Activated CD4-positive, alpha-beta T cell treated with anti-CD3 and anti-CD28 coated beads, Interleukin-2, amount 50 U/mL, for 4 hours (primary cell): ENCODE results near the gene GLI3.
A peak's percentile ranks its signal among the peaks of the same experiment; 100 is the strongest.

Experiments
- DNase-seq, 2 experiments: peaks; one replicate each; pipeline ENCODE4 v3.0.0-alpha.2; 2020

GLI3 gene

DNA sequence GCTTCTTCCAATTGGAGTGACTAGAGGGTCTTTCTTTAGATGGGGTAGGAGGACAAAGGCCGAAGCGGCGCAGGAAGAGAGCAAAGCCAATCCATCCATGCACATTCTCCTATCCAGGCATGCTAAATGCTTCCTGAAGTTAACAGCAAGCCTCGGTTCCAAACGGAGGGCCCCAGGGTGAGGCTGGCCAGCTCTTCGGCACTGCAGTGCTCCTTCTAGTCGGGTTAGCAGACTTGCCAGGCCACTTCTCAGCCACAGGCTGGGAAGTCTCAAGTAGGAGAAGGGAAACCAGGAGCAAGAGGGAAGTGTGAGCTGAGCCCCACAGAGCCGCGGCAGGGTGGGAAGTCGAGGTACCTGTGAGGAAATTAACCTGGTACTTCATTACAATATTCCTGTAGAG is 280.3 kb downstream of the GLI3 start:
- no peak for DNase-seq

DNA sequence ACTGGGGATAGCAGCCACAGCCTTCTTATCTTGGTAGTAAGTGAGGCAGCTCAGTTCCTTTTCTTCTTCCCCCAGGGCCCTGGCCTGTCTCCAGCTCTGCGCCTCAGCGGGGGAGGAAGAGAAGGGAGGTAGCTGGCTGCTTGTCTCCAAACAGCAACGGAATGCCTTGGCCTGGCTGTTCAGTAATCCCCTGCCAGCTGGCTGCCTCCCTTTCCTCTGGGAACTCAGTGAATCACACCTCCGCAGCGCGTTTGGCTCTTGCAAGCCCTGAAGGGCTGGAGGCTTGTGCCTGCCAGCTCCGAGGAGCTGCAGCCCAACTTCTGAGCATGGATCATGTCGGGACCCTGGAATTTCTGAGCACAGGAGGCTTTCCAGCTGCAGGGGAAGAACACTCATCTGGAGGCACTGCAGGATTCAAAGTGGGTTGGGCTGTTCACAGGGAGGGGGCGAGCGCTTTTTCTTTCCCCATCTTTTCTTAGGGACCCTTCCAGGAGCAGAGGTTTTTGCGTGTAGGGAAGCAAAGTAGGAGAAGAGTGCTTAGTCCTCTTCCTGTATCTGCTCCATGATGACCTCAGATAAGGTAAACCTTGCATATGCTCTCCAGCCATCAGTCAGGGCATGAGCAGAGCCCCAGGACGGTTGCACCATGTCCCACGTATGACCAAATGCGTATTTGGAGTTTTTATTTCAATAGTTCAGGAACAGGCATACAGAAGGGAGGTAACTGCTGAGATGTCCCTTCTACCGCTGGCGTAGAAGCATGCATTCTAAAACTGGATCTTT is 280.9 kb downstream of the GLI3 start:
- DNase-seq: no peak

DNA sequence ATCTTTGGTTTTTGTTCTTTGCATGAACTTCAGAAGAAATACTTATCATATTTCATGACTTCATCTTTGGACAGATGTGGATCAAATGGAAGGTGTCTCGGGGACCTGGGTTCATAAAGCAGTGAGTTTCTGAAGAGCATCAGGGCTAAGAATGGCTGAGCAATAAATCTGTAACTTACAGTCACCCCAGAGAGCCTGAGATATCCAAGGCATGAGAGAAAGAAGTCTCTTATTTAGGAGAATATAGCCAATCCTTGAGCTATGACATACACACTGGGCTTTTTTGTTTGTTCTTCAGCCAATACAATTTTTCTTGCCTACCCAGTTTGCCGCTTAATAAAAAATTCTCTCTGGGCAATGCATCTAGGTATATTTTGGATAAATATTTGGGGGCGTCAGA is 281.6 kb downstream of the GLI3 start:
- DNase-seq: no peak

DNA sequence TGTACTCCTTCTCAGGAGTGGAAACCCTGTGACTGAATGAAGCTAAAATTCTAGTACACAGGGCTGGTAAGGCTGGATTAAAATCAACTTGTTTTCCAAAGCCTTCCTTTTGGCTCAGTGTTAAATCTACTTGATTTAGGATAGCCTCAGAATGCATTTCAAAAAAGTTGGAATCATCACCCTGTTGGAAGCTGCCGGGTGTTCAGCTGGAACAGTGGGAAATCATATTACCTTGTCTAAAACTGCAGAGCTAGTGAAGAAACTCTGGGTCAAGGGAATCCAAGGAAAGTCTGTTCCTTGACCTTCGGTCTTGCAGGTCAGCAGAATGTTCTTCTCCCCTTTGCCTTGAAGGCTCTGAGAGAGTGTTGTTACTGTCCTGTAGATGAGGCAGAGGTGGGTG is 282.0 kb downstream of the GLI3 start:
- DNase-seq: no peak

DNA sequence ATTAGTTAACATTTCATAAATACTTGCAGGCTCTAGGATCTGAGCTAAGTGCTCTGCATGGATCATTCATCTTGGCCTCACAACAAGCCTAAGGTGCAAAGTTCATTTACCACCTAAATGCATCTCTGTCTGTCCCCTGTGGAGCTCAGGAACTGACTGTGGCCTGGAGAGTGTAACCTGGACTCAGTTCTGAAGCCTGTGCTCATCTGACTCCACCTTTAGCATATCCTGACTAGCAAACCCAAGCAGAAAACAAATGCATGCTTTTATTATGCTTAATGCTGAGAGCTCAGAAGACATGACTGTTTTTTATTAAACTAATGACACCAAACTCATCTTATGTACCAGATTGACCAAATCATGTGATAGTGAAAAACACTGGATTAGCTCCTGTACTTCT is 288.5 kb downstream of the GLI3 start:
- DNase-seq: no peak

DNA sequence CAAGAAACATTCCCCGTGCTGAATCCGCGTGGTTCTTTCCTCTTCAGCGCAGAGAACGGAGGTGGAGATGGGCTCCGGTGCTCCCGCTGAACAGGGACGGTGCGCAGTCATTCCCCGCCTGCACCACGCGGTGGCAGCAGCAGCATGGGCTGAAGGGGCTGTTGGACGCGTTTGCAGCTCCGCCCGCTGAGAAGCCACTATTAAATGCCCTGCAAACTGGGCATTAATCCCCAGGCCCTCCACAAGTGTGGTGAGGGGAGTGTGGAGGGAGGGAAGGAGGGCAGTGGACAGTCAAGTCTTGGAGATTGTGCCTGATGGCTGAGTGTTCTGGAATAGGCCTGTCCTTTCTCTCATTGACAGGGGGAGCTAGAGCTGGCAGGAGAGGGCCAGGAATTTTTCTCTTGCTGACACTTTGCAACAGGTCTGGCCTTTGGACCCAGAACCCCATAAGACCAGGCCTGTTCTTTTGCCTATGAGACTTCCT is 293.9 kb downstream of the GLI3 start:
- peak; percentile 45 to 50 for DNase-seq

DNA sequence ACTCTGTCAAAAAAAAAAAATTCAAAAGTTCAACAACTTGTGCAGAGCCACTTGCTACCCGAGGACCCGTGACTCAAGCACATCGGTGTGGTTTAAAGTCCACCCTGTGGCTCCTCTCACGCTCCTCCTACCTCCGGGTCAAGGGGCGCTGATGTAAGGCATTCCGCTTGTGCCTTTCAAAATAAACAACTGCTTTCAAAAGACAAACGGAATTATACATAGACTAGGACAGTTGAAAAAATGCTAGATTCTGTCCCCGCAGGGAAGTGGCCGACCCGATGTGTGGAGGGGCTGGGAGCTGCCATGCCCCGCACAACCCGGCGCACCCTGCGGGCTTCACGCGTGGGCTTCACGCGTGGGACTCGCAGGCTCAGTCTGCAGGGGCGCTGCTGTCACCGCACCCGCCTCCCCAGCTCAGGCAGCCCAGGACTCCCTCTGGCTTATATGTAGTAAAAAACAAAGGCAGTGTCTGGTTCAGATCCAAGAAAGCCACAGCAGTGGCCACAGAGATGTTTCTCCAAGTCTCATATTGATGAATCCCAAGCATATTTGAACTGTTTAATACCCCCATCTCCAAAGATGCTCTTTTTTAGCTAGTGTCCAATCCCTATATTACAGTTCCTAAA is 294.4 kb downstream of the GLI3 start:
- DNase-seq: no peak

DNA sequence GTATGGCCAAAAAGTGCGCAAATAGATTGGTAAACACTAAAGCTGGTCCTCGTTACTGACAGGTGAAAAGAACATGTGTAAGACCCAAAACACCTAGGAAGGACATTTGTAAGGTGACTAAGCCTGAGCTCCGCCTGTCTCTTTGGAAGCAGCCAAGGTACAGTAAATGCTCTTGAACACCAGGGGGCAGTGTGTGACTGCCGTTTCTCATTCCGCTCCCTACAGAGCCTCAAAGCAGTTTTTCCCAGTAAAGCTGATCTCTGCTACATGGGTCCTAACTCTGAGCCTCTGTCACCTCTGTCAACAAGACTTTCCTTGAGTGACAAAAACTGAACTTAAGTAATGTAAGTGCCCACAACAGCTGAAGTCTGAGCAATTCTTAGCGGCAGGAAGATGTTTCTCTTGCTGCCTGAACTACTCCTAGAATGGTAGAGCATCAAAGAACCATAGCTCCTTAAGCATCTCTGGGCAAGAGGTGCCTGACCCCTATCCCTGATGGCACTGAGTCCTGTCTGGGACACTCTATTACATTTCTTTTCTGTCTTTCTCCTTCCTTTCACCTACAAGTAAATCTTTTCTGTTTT is 296.2 kb downstream of the GLI3 start:
- peak; percentile 26 to 34 for DNase-seq

DNA sequence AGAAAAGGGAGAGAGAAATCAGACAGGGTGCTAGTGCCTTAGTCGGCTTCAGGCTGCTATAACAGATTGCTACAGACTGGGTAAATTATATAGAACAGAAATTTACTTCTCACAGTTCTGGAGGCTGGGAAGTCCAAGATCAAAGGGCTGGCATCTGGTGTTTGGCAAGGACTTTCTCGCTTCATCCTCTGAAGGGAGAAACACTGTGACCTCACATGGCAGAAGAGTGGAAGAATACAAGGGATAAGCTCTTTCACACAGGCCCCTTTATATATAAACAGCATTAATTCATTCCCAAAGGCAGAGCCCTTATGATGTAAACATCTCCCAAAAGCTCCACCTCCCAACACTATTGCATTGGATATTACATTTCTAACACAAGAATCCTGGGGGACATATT is 298.6 kb downstream of the GLI3 start:
- DNase-seq: no peak

DNA sequence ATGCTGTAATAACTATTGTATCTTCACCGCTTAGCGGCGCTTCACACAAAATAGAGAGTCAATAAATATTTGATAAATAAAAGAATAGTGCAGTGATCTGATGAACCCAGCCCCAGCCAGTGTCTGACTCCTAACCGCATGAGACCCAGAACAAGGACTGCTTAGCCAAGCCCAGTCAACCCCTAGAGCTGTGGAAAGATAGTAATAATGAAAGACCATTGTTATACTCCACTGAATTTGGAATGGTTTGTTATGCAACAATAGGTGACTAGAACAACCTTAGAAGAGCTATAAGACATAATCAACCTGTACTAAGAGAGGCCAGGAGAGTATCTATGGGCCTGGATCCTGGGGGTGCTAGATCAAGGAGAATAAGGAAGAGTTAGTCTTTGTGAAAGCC is 303.6 kb downstream of the GLI3 start:
- no peak for DNase-seq

DNA sequence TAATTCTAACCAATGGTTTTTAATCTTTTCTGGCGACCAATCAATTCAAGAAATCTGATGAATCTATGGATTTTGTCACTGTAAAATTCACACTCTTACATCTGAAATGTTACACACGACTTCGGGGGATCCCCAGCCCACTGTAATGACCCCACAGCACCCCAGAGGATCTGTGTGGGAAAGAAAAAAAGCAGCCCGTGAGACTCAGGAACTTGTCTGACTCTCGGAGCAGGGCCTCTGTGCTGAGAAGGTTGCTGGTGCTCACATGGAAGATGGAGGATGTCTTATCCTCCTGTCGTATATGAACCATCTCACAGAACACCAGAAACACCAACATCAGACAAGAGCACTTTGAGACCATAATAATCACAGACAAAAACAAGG is 305.8 kb downstream of the GLI3 start:
- no peak for DNase-seq

DNA sequence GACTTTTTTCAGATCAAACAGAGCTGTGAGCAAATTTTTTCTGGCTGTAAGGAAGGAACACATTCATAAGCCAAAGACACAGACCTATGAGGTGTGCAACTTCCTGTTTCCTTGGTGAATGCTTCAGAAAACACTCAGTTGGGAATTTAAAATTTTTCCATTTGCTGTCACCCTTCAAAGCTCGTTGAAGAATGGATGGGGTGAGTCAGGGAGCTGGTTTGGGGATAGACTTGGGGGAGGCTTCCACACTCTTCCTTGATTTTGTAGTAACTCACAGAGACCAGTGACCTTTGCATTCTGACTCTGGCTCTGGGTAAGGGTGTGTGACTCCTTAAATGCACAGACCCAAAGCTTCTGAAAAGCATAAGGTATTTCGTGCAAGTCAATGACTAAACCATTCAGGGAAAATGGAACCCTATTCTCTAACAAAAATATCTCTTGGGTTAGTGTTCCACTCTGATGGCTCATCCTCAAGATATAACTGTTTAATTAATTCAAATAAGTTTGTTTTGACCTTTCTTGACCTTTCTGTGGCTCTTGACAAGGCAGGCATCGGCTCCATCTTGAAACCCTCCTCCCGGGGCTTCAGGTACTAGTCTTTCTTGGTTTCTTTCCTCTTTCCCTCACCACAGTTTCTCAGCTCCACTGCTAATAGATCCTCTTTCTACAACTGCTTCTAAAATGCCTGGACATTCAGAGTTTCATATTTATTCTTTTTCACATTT is 306.3 kb downstream of the GLI3 start:
- DNase-seq: no peak

DNA sequence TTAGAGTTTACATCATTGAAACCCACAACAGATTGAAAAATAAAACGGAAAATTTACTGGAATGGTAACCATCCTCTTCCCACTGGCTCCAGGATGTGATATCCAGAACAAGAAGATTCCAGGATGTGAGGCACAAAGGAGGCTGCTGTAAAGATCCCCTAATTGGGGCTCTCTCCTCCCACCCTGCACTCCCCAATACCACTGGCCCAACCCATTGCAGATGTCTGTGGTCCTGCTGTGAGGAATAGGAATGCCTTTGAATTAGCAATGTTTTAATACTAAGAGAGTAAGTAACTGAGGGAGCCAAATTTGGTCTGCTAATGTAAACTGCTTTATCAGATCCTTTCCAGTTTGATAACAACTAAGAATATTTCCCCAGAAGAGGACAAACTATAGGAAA is 308.2 kb downstream of the GLI3 start:
- DNase-seq: no peak

DNA sequence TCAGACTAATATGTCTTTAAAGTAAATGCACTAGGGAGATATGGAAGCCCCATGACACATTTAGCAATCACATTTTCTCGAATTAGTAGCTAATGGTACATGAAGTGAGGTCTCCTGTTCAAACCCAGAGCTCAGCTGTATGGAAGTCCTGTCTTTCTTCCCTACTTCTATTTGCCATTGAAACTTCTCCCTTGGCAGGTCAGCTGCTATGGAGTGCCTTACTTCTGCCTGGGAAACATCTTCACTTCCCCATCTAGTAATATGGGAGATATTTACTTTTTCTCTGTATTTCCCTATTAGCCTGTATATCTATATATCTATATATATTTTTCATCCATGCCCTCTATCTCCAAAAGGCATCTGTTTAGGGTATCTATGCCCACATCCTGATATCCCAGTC is 308.8 kb downstream of the GLI3 start:
- no peak for DNase-seq

DNA sequence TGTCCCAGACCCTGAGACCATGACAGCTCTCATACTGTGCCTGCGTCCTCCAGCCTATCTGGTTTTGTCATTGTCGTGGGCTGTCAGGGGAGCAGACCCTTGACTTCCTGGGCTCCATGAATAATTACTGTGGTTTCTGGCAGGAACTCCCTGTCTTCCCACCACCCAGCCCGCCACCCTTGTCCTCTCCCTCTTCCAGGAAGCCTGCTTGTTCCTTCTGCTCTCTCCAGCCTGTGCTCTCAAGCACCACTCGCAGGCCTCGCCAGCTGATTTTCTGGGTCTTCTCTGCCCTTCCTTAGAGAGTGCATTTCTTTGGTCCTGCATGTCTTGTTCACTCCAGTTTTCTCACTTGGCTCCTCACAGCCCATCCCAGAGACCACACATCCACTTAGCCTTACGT is 309.6 kb downstream of the GLI3 start:
- DNase-seq: no peak

DNA sequence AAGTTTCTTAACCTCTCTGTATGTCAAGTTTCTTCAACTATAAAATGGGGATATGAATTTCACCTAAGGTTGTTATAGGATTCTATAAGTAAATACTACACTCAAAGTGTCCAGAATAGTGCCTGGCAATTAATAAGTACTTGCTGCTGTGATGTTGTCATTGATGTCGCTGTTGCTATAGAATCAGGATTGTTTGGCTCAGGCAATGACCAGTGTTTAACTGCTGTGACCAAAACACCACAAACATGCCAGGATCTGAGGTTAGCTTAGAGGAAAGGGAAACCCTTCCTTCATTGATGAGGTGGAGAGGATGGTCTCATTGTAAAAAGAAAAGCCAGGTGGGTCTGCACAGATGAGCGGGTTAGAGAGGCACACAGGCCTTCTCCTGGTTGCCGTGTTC is 311.1 kb downstream of the GLI3 start:
- DNase-seq: no peak

DNA sequence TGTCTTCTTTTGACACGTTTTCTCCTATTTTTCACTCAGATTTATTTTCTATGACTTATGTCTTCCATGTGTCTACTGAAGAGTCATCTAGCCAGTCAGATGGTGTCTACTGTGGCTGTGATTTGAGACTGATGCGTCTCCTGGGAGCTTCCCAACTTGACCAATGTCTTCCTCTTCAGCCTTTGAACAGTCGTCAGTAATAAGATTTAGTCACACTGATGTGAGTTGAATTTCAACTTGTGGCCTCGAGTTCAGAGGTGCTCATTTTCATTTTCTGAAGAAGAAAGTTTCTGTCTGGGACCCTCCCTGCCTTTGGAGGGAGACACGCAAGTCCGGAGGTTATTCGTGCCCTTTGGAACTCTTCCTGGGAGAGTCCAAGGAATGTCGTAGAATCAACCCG is 312.2 kb downstream of the GLI3 start:
- no peak for DNase-seq

DNA sequence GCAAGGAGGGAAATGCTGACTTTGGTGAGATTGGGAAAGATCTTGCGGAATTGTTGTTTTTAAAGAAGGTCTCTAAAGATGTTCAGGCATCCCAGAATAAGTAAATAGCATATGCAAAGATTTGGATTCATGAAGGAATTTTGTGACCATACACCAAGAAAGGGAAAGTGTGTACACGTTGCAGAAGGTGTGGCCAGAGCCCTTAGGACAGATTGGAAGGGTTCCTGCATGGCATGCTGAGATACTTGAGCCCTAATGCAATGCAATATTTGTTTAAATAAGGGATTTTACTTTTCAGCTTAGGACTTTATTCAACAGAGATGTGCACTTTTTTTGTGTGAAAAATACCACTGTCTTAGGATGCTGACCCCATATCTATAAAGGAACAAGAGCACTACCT is 314.6 kb downstream of the GLI3 start:
- DNase-seq: no peak

DNA sequence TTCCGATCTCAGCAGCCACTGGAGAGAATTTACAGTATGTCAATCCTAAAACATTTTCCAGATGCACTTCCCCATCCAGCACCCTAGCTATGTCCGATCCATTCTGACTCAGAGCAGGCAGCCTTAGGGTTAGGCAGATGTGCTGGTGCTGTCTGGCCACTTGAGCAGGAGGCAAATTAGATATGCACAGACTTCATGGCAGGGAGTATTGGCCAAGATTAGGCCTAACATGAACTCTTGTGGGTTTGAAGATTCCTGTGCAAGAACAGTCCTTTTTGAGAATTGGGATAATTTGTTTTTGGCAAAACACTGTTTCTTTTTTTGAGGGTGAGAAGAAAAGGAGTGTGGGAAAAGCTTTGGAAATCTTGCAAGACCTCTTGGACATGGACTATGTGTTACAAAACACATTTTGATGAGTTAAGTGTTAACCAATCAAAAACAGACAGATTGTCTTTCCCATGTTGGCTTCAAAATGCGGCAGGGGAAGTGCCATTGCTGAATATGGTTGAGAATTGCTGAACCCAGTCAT is 315.5 kb downstream of the GLI3 start:
- no peak for DNase-seq

DNA sequence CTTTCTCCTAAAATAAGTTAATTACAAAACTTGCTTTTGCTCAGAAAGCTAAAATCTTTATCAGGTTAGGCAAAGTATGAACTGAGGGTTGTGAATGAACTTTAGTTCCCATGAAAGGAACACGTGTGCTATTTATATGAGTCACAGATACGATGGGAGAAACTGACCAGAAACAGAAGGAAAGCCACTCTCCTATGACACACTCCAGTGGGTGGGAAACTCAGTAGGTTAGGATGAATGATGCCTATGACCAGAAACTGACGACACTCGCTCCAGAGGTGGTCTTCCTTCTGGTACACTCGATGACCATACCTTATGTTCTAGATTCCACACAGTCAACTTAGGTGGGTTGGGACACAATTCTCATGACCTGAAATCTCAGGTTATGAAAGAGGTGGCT is 318.4 kb downstream of the GLI3 start:
- no peak for DNase-seq

DNA sequence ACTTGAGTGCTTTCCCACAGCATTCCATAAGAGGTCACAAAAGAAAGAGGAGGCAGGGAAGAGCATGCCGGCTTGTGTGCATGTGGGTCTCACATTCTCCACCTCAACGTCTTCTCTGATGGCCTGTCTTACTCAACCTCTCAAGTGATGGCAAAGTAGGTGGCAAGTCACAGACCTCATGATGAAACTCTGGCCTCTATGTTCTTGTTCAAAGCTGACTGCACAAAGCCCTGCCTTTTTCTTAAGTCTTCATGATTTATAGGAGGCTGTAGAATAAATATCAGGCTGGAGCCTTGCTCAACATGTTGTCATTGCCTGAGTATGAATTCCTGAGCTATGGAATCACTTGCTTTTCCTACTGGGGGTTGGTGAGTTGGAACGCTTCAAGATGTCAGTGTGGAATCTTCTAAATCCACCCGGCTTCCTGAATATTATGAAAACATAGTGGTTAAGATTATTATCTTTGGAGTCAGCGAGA is 320.5 kb downstream of the GLI3 start:
- DNase-seq: no peak

DNA sequence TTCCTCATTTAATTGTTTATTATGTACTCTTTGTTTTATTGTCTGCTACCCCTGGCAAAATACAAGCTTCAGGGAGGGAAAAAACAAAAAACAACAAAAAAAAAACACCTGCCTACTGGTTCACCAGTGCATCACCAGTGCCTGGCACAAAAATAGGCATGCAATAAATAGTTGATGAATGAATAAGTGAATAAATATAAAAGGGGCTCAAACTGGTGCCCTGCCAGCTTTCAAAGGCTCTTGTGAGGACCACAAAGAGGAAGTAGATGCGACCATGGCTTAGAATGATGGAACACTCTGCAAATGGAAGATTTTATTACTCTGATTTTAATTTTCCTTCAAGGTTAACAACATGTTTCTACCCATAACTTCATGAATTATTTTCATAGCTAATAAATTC is 321.1 kb downstream of the GLI3 start:
- no peak for DNase-seq

DNA sequence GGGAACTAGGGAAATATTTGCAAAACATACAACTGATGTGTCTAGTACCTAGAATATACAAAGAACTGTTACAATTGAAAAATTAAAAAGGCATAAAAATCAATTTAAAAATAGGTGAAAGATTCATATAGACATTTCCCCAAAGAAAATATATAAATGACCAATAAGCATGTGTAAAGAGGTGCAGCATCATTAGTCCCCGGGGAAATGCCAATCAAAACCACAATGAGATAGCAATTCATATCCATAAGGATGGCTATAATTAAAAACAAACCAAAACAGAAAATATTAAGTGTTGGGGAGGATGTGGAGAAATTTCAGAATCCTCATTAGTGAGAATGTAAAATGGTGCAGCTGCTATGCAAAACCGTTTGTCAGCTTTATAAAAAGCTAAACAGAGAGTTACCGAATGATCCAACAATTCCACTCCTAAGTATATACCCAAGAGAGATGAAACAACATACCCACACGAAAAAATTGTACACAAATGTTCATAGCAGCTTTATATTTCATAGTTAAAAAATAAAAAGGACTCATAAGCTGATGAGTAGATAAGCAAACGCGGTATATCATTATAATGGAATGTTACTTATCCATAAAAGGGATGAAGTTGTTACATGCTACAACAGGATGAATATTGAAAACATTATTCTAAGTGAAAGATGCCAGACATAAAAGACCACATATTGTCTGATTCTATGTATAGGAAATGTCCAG is 324.0 kb downstream of the GLI3 start:
- no peak for DNase-seq
